MCF 10A (cell line): ENCODE results near the gene ASB1. TPM values are rescaled to one million over a fixed set of nuclear protein-coding genes. Genes with fewer than 3 reads are reported as not detected.

ENCODE experiments used
- BruUV-seq: library from RNA; stranded (reverse); fragments of 400-500 nt; replicated peaks from 2 replicates; lab custom pipeline; 2021; lab: Mats Ljungman, UMichigan
- CTCF ChIA-PET: fragments of 300-600 bp; sonication (Branson Sonifier 250); formaldehyde crosslinking; extraction: SDS; loops from one replicate; lab custom pipeline; 2021; ENCODE audit warnings: antibody characterized with exemption, inconsistent platforms; lab: Yijun Ruan, JAX
- POLR2A ChIA-PET: fragments of 300-600, 350-650 bp; sonication (Branson Sonifier 250); formaldehyde crosslinking; extraction: SDS; loops from one replicate; lab custom pipeline; 2020; ENCODE audit warnings: antibody characterized with exemption, inconsistent platforms; lab: Yijun Ruan, JAX
- DNase-seq: peaks from one replicate; pipeline ENCODE4 v3.0.0-alpha.2; 2018; ENCODE audit not compliant: unreplicated experiment
- H3K27ac Mint-ChIP-seq: one replicate; pipeline ENCODE4 v1.8.0; 2022; ENCODE audit warnings: mild to moderate bottlenecking, low read depth, mixed read lengths; ENCODE audit not compliant: unreplicated experiment
- H3K27me3 Mint-ChIP-seq: one replicate; pipeline ENCODE4 v1.8.0; 2022; ENCODE audit warnings: mixed read lengths; ENCODE audit not compliant: insufficient read depth, unreplicated experiment
- H3K36me3 Mint-ChIP-seq: one replicate; pipeline ENCODE4 v1.8.0; 2022; ENCODE audit warnings: mild to moderate bottlenecking, moderate library complexity, mixed read lengths; ENCODE audit not compliant: insufficient read depth, unreplicated experiment
- H3K4me1 Mint-ChIP-seq: one replicate; pipeline ENCODE4 v1.8.0; 2022; ENCODE audit warnings: mixed read lengths; ENCODE audit not compliant: insufficient read depth, unreplicated experiment
- H3K4me3 Mint-ChIP-seq: one replicate; pipeline ENCODE4 v1.8.0; 2022; ENCODE audit warnings: mild to moderate bottlenecking, moderate library complexity, mixed read lengths; ENCODE audit not compliant: unreplicated experiment
- H3K9me3 Mint-ChIP-seq: one replicate; pipeline ENCODE4 v1.8.0; 2022; ENCODE audit warnings: mixed read lengths; ENCODE audit not compliant: unreplicated experiment
- CTCF ChIP-seq: fragments of 200-600 bp; IDR thresholded peaks from one replicate; pipeline ENCODE4 v1.8.0; 2022; ENCODE audit warnings: antibody characterized with exemption, mild to moderate bottlenecking; ENCODE audit not compliant: unreplicated experiment
- intact Hi-C: fragments of 100-400 bp; cut with micrococcal nuclease; formaldehyde crosslinking; loops from 2 replicates; pipeline ENCODE4 v1.14.1; 2022
- total RNA-seq: library from RNA; stranded (reverse); gene quantifications from 2 replicates; pipeline ENCODE4 v1.2.3, GENCODE V29; 2022

ASB1 gene
- total RNA-seq, 1 experiment from 2014 or later: 104 TPM

GRCh38 chr2:238412067-238412767 is 14.5 kb upstream of the ASB1 start:
- CTCF ChIA-PET: no interaction called here
- no peaks in the 10 kb centered on the region for H3K4me1 Mint-ChIP-seq

GRCh38 chr2:238413368-238413767 is 13.4 kb upstream of the ASB1 start:
- POLR2A ChIA-PET: no interaction called here

More at GRCh38 chr2:238412067-238412767, 14.5 kb upstream of the ASB1 start:
- peaks cover 13% of the 10 kb centered on the region for H3K9me3 Mint-ChIP-seq
- no peak for TF ChIP-seq CTCF
- H3K4me3 Mint-ChIP-seq: no peak overlapping the region
- H3K27me3 Mint-ChIP-seq: no peaks in the 10 kb centered on the region
- POLR2A ChIA-PET: no interaction called here
- intact Hi-C loops: no loop called here
- peaks cover 13% of the 10 kb centered on the region for H3K36me3 Mint-ChIP-seq
- BruUV-seq: no TSS peak
- DNase-seq: no peak
- H3K27ac Mint-ChIP-seq: no peak overlapping the region

GRCh38 chr2:238415036-238415764 is 11.5 kb upstream of the ASB1 start:
- Mint-ChIP-seq H3K9me3 (peaks cover 13% of the 10 kb centered on the region), H3K4me1 (peaks cover 8% of the 10 kb centered on the region), H3K27me3 (no peaks in the 10 kb centered on the region), H3K27ac (no peak overlapping the region), H3K36me3 (peaks cover 4% of the 10 kb centered on the region), H3K4me3 (no peak overlapping the region)
- CTCF ChIA-PET: interaction anchor here (0.6 to 1.6 kb wide), 4 partner anchors 13 to 370 kb away, joined by 3 to 5 read pairs (median 5); no protein-coding TSS in a partner anchor
- no peak for DNase-seq
- POLR2A ChIA-PET: interaction anchor here (0.6 kb wide), 1 partner anchor 25 kb away, joined by 4 read pairs; no protein-coding TSS in a partner anchor
- intact Hi-C loops: no loop called here
- no peak for TF ChIP-seq CTCF
- BruUV-seq: no TSS peak

More at GRCh38 chr2:238413368-238413767, 13.4 kb upstream of the ASB1 start:
- TF ChIP-seq CTCF: no peak
- Mint-ChIP-seq H3K27ac (no peak overlapping the region), H3K27me3 (no peaks in the 10 kb centered on the region), H3K4me1 (peaks cover 5% of the 10 kb centered on the region), H3K4me3 (no peak overlapping the region), H3K36me3 (peaks cover 8% of the 10 kb centered on the region), H3K9me3 (peaks cover 13% of the 10 kb centered on the region)
- intact Hi-C loops: no loop called here
- BruUV-seq: no TSS peak
- CTCF ChIA-PET: interaction anchor here (0.5 to 1.6 kb wide), 2 partner anchors 23 to 680 kb away, joined by 3 to 5 read pairs; no protein-coding TSS in a partner anchor
- no peak for DNase-seq

- H3K9me3 Mint-ChIP-seq: peaks cover 13% of the 10 kb centered on the region
- DNase-seq: no peak
- no peak overlapping the region for H3K27ac Mint-ChIP-seq
- TF ChIP-seq CTCF: no peak
- CTCF ChIA-PET: no interaction called here
- BruUV-seq: no TSS peak
- POLR2A ChIA-PET: no interaction called here
- intact Hi-C loops: no loop called here
- H3K4me1 Mint-ChIP-seq: peaks cover 8% of the 10 kb centered on the region
- H3K27me3 Mint-ChIP-seq: no peaks in the 10 kb centered on the region
- no peak overlapping the region for H3K4me3 Mint-ChIP-seq
- H3K36me3 Mint-ChIP-seq: peaks cover 5% of the 10 kb centered on the region
Observed at GRCh38 chr2:238415893-238416292, 10.8 kb upstream of the ASB1 start.
